Adipose tissue (tissue), 3 donors: Measurements from ENCODE around the gene BCAS3. TPM values are rescaled to one million over a fixed set of nuclear protein-coding genes. Genes with fewer than 3 reads are reported as not detected.
"Not testable (repeated sequence)": the region's sequence is repeated elsewhere in the genome, so short reads cannot be mapped to it uniquely, and the experiment has no call there.

ENCODE experiments used
- H3K27ac ChIP-seq: one replicate; pipeline ENCODE4 v1.5.1; 2013; ENCODE audit warnings: low read depth, low read length
- WGBS, 3 donors: extraction: QIAGEN DNeasy Blood & Tissue Kit; methylation state at CpG; one replicate each; pipeline ENCODE4 v1.1.7; 2013; 5-methylcytosine and 5-hydroxymethylcytosine counted together
- polyA plus RNA-seq, 3 donors: library from polyadenylated mRNA; stranded (reverse); fragments of 200-250 nt; gene quantifications; one replicate each; pipeline ENCODE4 v1.2.3, GENCODE V29; 2013
- donor health status: healthy with polysubstance abuse.
- donor health status: Bipolar disorder and iron deficiency.
- donor health status: healthy.

BCAS3 gene
- polyA plus RNA-seq, 3 donors: 5.2 to 8.5 (median 5.4) TPM

DNA sequence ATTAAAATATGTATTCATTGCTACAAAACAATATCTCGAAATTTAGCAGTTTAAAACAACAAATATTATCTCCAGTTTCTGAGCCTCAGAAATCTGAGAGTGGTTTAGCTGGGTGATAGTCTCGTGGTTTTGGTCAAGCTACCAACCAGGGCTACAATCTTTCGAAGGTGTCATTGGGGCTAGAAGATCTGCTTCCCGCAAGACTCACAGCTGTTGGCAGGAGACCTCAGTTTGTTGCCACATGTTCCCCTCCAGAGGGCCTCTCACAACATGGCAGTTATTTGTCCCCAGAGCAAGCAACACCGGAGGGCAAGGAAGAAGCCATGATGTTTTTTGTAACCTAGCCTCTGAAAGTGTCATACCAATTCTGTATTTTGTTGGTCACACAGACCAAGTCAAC lies 12.0 kb upstream of the BCAS3 start:
- H3K27ac ChIP-seq: no peak overlapping the region
- 86 to 93% (median 89%) methylated on average over 5 of the region's 5 CpGs for WGBS, 3 donors

- 88 to 92% (median 90%) methylated on average over 7 of the region's 7 CpGs for WGBS, 3 donors
- not testable (repeated sequence) for H3K27ac ChIP-seq
Measured at GRCh38 chr17:60668741-60669140, 8.9 kb upstream of the BCAS3 start.

DNA sequence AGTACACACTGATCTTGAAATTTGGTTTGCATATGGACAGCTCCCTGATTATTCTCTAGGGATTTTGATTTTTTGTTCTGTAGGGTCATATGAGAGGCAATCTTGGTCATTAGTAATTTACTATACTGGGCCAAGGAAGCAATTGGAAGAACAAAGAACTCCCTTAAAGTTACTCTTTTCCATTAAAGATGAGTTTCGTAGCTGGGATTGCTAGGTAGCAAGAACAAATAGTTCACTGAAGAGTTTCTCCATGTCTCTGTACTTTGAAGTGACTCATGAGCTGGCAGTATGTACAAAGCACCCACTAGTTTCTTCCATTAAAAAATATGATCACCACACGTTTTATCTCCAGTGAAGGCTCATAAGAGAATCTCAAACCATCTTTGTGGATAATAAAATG lies 6.2 kb upstream of the BCAS3 start:
- WGBS, 3 donors: 38 to 55% (median 55%) methylated on average over 2 of the region's 2 CpGs
- no peak overlapping the region for H3K27ac ChIP-seq

GRCh38 chr17:60674637-60675036 lies 3.0 kb upstream of the BCAS3 start:
- WGBS, 3 donors: 81 to 91% (median 89%) methylated on average over 7 of the region's 7 CpGs
- not testable (repeated sequence) for H3K27ac ChIP-seq

- WGBS, 3 donors: 97 to 99% (median 97%) methylated on average over 6 of the region's 6 CpGs
- H3K27ac ChIP-seq: no peak overlapping the region
Measured at GRCh38 chr17:60675997-60676396, 1.7 kb upstream of the BCAS3 start.

- H3K27ac ChIP-seq: no peak overlapping the region
Measured at GRCh38 chr17:60676758-60677307, 818 bp upstream of the BCAS3 start.

GRCh38 chr17:60678118-60678444 lies 430 bp downstream of the BCAS3 start:
- 2 to 6% (median 3%) methylated on average over 6 of the region's 6 CpGs for WGBS, 3 donors
- no peak overlapping the region for H3K27ac ChIP-seq

More at GRCh38 chr17:60676758-60677307, 818 bp upstream of the BCAS3 start:
- 25 to 29% (median 29%) methylated on average over 17 of the region's 17 CpGs for WGBS, 3 donors

- WGBS, 3 donors: 84 to 90% (median 88%) methylated on average over 4 of the region's 4 CpGs
- no peak overlapping the region for H3K27ac ChIP-seq
Measured at GRCh38 chr17:60679287-60679686, 1.6 kb downstream of the BCAS3 start.

- H3K27ac ChIP-seq: no peak overlapping the region
- 96 to 97% (median 96%) methylated on average over 6 of the region's 6 CpGs for WGBS, 3 donors
Measured at GRCh38 chr17:60680754-60681153, 3.1 kb downstream of the BCAS3 start.

DNA sequence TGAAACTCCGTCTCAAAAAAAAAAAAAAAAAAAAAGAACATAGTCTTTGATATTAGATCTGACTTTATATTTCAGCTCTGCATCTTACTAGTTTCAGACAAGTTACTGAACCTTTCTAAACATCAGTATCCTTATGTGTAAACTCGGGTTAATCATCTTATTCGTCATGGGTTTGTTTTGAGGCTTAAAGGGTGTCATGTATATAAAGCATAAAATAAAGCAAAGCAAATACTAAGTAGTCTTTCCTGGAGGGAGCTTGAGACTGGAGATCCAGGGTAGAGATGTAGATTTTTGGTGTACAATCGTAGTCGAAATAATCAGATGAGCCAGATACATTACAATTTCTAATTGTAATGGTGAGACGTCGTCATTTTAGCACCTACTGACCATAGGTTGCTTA lies 7.8 kb downstream of the BCAS3 start:
- H3K27ac ChIP-seq: no peak overlapping the region
- 95 to 98% (median 96%) methylated on average over 6 of the region's 7 CpGs for WGBS, 3 donors

GRCh38 chr17:60695960-60696359 lies 18.3 kb downstream of the BCAS3 start:
- no peak overlapping the region for H3K27ac ChIP-seq

GRCh38 chr17:60699090-60699489 lies 21.4 kb downstream of the BCAS3 start:
- no peak overlapping the region for H3K27ac ChIP-seq
- WGBS, 3 donors: 84 to 99% (median 97%) methylated on average over 3 of the region's 3 CpGs

DNA sequence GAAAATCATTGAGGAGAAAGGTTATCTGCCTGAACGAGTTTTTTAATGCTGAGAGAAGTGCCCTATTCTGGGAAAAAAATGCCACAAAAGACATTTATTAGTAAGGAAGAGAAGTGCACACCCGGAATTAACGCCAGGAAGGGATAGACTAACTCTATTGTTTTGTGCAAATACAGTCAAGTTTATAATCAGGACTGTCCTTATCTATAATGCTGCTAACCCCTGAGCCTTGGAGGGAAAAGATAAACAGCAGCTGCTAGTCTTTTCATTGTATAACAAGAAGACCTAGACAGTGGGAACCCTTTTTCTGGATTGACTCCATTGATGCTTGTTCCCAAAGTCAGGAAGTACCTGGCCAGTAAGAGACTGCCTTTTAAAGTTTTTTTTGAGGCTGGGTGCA lies 26.5 kb downstream of the BCAS3 start:
- WGBS, 3 donors: 29 to 69% (median 49%) methylated on average over 3 of the region's 3 CpGs
- H3K27ac ChIP-seq: no peak overlapping the region

DNA sequence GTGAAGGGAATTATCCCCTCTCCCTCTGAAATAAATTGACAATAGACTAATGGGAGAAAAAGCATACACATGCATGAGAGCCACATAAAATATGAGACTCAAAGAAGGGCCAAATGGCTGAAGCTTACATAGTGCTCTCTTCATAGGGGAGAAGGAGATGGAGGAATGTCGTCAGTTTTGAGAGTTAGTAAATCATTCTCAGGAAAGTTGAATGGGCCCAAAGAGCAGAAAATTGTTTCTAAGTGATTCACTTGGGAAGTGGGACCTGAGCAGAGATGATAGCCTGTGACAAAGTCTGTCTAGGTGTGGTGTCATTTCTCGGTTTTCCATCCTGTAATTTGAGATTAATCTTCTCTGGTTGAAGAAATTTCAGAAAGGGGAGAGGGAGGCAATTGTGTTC lies 35.0 kb downstream of the BCAS3 start:
- no peak overlapping the region for H3K27ac ChIP-seq
- WGBS, 3 donors: 66 to 94% (median 89%) methylated on average over 2 of the region's 2 CpGs

- H3K27ac ChIP-seq: no peak overlapping the region
- 95 to 100% (median 95%) methylated on average over 2 of the region's 2 CpGs for WGBS, 3 donors
Measured at GRCh38 chr17:60713608-60714007, 36.0 kb downstream of the BCAS3 start.

- 91 to 94% (median 91%) methylated on average over 1 of the region's 1 CpG for WGBS, 3 donors
- no peak overlapping the region for H3K27ac ChIP-seq
Measured at GRCh38 chr17:60716766-60717165, 39.1 kb downstream of the BCAS3 start.

- no peak overlapping the region for H3K27ac ChIP-seq
- 89 to 98% (median 94%) methylated on average over 9 of the region's 9 CpGs for WGBS, 3 donors
Measured at GRCh38 chr17:60717814-60718213, 40.2 kb downstream of the BCAS3 start.

- H3K27ac ChIP-seq: no peak overlapping the region
- WGBS, 3 donors: 31 to 41% (median 40%) methylated on average over 5 of the region's 5 CpGs
Measured at GRCh38 chr17:60720763-60721531, 43.3 kb downstream of the BCAS3 start.

DNA sequence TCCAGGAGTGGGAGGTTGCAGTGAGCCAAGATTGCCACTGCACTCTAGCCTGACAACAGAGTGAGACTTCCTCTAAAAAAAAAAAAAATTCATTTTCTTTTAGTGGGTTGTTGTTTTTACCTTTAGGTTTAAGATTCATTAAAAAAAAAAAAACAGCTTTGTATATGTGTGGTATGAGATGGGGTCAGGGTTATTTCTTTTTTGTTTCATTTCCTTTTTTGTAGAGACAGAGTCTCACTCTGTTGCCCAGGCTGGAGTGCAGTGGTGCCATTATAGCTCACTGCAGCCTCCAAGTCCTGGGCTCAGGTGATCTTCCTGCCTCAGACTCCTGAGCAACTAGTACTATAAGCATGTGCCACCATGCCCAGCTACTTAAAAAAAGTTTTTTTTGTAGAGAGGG lies 47.0 kb downstream of the BCAS3 start:
- no peak overlapping the region for H3K27ac ChIP-seq

GRCh38 chr17:60729854-60730253 lies 52.2 kb downstream of the BCAS3 start:
- WGBS, 3 donors: 78 to 84% (median 79%) methylated on average over 6 of the region's 6 CpGs

More at GRCh38 chr17:60729854-60730253, 52.2 kb downstream of the BCAS3 start:
- H3K27ac ChIP-seq: no peak overlapping the region
